GM23248 (cell line): Measurements from ENCODE around the gene NBPF3. TPM values are rescaled to one million over a fixed set of nuclear protein-coding genes. Genes with fewer than 3 reads are reported as not detected.

Source experiments
- DNase-seq: peaks from one replicate; pipeline ENCODE4 v3.0.0-alpha.2; 2015
- H2AFZ ChIP-seq: fragments of 200-600 bp; sonication (generic); 2 replicates; pipeline ENCODE4 v1.6.1; 2016; ENCODE audit warnings: antibody characterized with exemption
- H3F3A ChIP-seq: fragments of 200-600 bp; sonication (generic); 2 replicates; pipeline ENCODE4 v1.6.1; 2016; ENCODE audit warnings: mild to moderate bottlenecking, antibody characterized with exemption, mixed run types; ENCODE audit not compliant: insufficient read depth
- H3K27ac ChIP-seq: fragments of 200-600 bp; sonication (generic); 2 replicates; pipeline ENCODE4 v1.5.1; 2016; ENCODE audit warnings: mild to moderate bottlenecking
- H3K27me3 ChIP-seq: fragments of 200-600 bp; sonication (generic); replicated peaks from 2 replicates; pipeline ENCODE4 v1.6.1; 2016; ENCODE audit warnings: mild to moderate bottlenecking; ENCODE audit not compliant: insufficient read depth
- H3K36me3 ChIP-seq: fragments of 200-600 bp; sonication (generic); 2 replicates; pipeline ENCODE4 v1.6.1; 2016; ENCODE audit warnings: low read depth, mild to moderate bottlenecking
- H3K4me1 ChIP-seq: fragments of 200-600 bp; sonication (generic); 2 replicates; pipeline ENCODE4 v1.6.1; 2016; ENCODE audit warnings: mild to moderate bottlenecking; ENCODE audit not compliant: insufficient read depth
- H3K4me2 ChIP-seq: fragments of 200-600 bp; sonication (generic); one replicate; pipeline ENCODE4 v1.6.1; 2016; ENCODE audit warnings: mild to moderate bottlenecking; ENCODE audit not compliant: unreplicated experiment
- H3K4me3 ChIP-seq: fragments of 200-600 bp; sonication (generic); 2 replicates; pipeline ENCODE4 v1.5.1; 2016; ENCODE audit warnings: mild to moderate bottlenecking
- H3K79me2 ChIP-seq: fragments of 200-600 bp; sonication (generic); 2 replicates; pipeline ENCODE4 v1.6.1; 2016; ENCODE audit warnings: mild to moderate bottlenecking; ENCODE audit not compliant: insufficient read depth
- H3K9ac ChIP-seq: fragments of 200-600 bp; sonication (generic); 2 replicates; pipeline ENCODE4 v1.6.1; 2016; ENCODE audit warnings: mild to moderate bottlenecking
- H3K9me2 ChIP-seq: fragments of 200-600 bp; sonication (generic); 2 replicates; pipeline ENCODE4 v1.6.1; 2016; ENCODE audit warnings: mixed run types, mild to moderate bottlenecking, moderate library complexity; ENCODE audit not compliant: insufficient read depth
- H3K9me3 ChIP-seq: fragments of 200-600 bp; sonication (generic); one replicate; pipeline ENCODE4 v1.6.1; 2017; ENCODE audit warnings: low read depth
- H4K20me1 ChIP-seq: fragments of 200-600 bp; sonication (generic); 2 replicates; pipeline ENCODE4 v1.6.0; 2016; ENCODE audit not compliant: insufficient read depth
- EZH2 ChIP-seq: fragments of 200-600 bp; sonication (generic); IDR thresholded peaks from 2 replicates; pipeline ENCODE4 v1.6.1; 2018; ENCODE audit warnings: antibody characterized with exemption, mild to moderate bottlenecking; ENCODE audit not compliant: insufficient read depth, poor library complexity, severe bottlenecking
- EZH2phosphoT487 ChIP-seq: fragments of 200-600 bp; sonication (generic); IDR thresholded peaks from 2 replicates; pipeline ENCODE4 v1.6.1; 2018; ENCODE audit warnings: antibody characterized with exemption, moderate library complexity, mild to moderate bottlenecking, low read depth; ENCODE audit not compliant: insufficient read depth
- WGBS, 2 experiments: methylation state at CpG; one replicate each; pipeline ENCODE4 v1.1.6; 2015 to 2017; ENCODE audit warnings: low lambda C conversion rate in 2 of 2, low coverage in 1 of 2; ENCODE audit errors: missing lambda C conversion rate in 2 of 2; 5-methylcytosine and 5-hydroxymethylcytosine counted together
- in situ Hi-C: fragments of 300-500 bp; cut with MboI; formaldehyde crosslinking; loops from 2 replicates; pipeline ENCODE4 v1.15.0; 2020
- polyA plus RNA-seq: library from polyadenylated mRNA; unstranded; fragments of >200 nt; fragmentation: Nextera tagmentation; extraction: Ambion mirVana; gene quantifications from 2 replicates; pipeline ENCODE4 v1.2.1, GENCODE V29; 2016
- total RNA-seq: library from RNA; depleted of rRNA; stranded (reverse); fragments of >200 nt; shearing (Covaris generic); gene quantifications from 2 replicates; pipeline ENCODE4 v1.2.3, GENCODE V29; 2014

Gene NBPF3
- total and polyA plus RNA-seq, 2 experiments from 2014 or later, result 8.9 to 14.1 TPM

GRCh38 chr1:21489146-21489545 lies 49.2 kb downstream of the NBPF3 start:
- in situ Hi-C loops, result loop anchor here (25.0 kb wide), 2 partner anchors 102 to 252 kb away; no protein-coding TSS in a partner anchor
- Histone ChIP-seq H3K9me3 (no peaks in the 10 kb centered on the region), H3K79me2 (no peaks in the 10 kb centered on the region), H3K9me2 (no peaks in the 10 kb centered on the region), H3K4me2 (no peak overlapping the region), H3K4me3 (no peak overlapping the region), H4K20me1 (no peaks in the 10 kb centered on the region), H3K9ac (no peak overlapping the region), H2AFZ (no peak overlapping the region), H3K4me1 (0 out of 2 replicates have a peak, but pooled peaks cover 5% of the 10 kb centered on the region), H3F3A (no peaks in the 10 kb centered on the region), H3K36me3 (no peaks in the 10 kb centered on the region), H3K27ac (no peak overlapping the region), H3K27me3 (peaks cover 24% of the 10 kb centered on the region)
- TF ChIP-seq EZH2 (no peak), EZH2phosphoT487 (no peak)
- no peak for DNase-seq
- WGBS, 2 experiments, result 83 to 87% methylated on average over 11 of the region's 11 CpGs

GRCh38 chr1:21490774-21491487 lies 51.0 kb downstream of the NBPF3 start:
- in situ Hi-C loops, result loop anchor here (25.0 kb wide), 2 partner anchors 104 to 254 kb away; no protein-coding TSS in a partner anchor

DNA sequence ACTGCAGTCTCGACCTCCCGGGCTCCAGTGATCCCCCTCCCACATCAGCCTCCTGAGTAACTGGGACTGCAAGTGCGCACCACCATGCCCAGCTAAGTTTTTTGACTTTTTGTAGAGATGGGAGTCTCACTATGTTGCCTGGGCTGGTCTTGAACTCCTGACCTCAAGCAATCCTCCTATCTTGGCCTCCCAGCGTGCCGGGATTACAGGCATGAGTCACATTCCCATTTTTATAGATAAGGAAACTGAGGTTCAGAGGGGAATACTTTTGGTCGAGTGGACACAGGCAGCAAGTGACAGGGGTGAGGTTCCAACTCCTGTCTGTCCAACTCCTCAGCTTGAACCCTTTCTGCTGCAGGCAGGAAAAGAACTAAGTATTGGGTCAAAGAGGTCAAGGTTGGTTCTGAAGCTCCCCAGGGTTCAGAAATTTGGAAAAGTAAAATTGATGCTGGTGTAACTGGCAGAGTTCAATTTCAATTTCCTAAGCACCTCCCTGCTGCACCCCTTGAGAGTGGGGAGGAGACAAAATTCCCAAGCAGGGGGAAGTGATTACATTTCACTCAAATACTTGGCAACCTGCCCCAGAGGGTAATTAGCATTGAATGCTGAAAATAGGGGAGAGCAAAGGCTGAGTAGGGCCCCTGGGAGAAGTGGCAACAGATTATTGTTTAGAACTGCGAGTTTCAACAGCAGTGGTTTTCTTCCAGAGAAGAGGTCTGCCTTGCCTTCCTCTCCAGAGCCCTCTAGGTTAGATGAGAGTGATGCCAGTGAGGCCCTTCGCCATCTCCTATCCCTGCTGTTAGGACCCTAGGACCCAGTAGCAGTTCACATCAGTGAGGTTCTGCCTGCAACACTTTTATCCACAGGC lies 51.8 kb downstream of the NBPF3 start:
- no peak overlapping the region for H3K4me2 ChIP-seq
- 42 to 52% methylated on average over 8 of the region's 8 CpGs for WGBS, 2 experiments
- in situ Hi-C loops, result loop anchor here (25.0 kb wide), 2 partner anchors 104 to 254 kb away; no protein-coding TSS in a partner anchor

More at GRCh38 chr1:21490774-21491487, 51.0 kb downstream of the NBPF3 start:
- Histone ChIP-seq H4K20me1 (no peaks in the 10 kb centered on the region), H3K4me1 (0 out of 2 replicates have a peak, but pooled peaks cover 5% of the 10 kb centered on the region), H2AFZ (no peak overlapping the region), H3K9ac (no peak overlapping the region), H3K79me2 (no peaks in the 10 kb centered on the region), H3K9me2 (no peaks in the 10 kb centered on the region), H3K4me2 (peak overlapping the region; percentile 19), H3F3A (no peaks in the 10 kb centered on the region), H3K27ac (no peak overlapping the region), H3K27me3 (peaks cover 25% of the 10 kb centered on the region), H3K4me3 (no peak overlapping the region), H3K36me3 (no peaks in the 10 kb centered on the region), H3K9me3 (no peaks in the 10 kb centered on the region)
- DNase-seq, result peak; percentile 86
- 48% methylated on average over 10 to 11 of the region's 11 CpGs for WGBS, 2 experiments
- TF ChIP-seq EZH2phosphoT487 (no peak), EZH2 (no peak)

DNA sequence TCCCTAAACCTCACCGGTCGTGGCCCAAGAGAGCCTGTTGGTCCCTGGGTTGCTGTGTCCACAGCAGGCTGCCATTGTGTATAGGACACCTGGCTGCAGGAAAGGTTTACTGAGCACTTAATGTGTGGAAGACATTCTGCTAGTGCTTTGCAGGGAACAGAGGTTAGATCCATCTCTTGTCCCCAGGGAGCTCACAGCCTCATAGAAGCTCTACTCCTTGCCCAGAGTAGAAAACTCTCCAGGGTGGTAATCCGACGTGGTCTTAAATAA lies 52.4 kb downstream of the NBPF3 start:
- Histone ChIP-seq H3K27me3 (peaks cover 25% of the 10 kb centered on the region), H3K4me2 (no peak overlapping the region), H3K36me3 (no peaks in the 10 kb centered on the region), H3K9me2 (no peaks in the 10 kb centered on the region), H3K4me3 (no peak overlapping the region), H2AFZ (no peak overlapping the region), H3K9ac (no peak overlapping the region), H3K9me3 (no peaks in the 10 kb centered on the region), H4K20me1 (no peaks in the 10 kb centered on the region), H3K27ac (no peak overlapping the region), H3F3A (no peaks in the 10 kb centered on the region), H3K4me1 (0 out of 2 replicates have a peak, but pooled peaks cover 5% of the 10 kb centered on the region), H3K79me2 (no peaks in the 10 kb centered on the region)
- WGBS, 2 experiments, result 61 to 71% methylated on average over 4 of the region's 4 CpGs
- no peak for DNase-seq
- in situ Hi-C loops, result loop anchor here (25.0 kb wide), 2 partner anchors 105 to 255 kb away; no protein-coding TSS in a partner anchor
- TF ChIP-seq EZH2, result no peak
- TF ChIP-seq EZH2phosphoT487, result no peak

More for the DNA sequence above, 51.8 kb downstream of the NBPF3 start:
- H4K20me1 ChIP-seq, result no peaks in the 10 kb centered on the region
- H3K9ac ChIP-seq, result no peak overlapping the region
- H3F3A ChIP-seq, result no peaks in the 10 kb centered on the region
- no peak overlapping the region for H2AFZ ChIP-seq
- no peaks in the 10 kb centered on the region for H3K36me3 ChIP-seq
- no peak overlapping the region for H3K27ac ChIP-seq
- no peak overlapping the region for H3K4me3 ChIP-seq
- DNase-seq, result no peak
- TF ChIP-seq EZH2 (no peak), EZH2phosphoT487 (no peak)
- H3K27me3 ChIP-seq, result peaks cover 25% of the 10 kb centered on the region
- 0 out of 2 replicates have a peak, but pooled peaks cover 5% of the 10 kb centered on the region for H3K4me1 ChIP-seq
- no peaks in the 10 kb centered on the region for H3K9me2 ChIP-seq
- no peaks in the 10 kb centered on the region for H3K9me3 ChIP-seq
- no peaks in the 10 kb centered on the region for H3K79me2 ChIP-seq
